ENCODE results near the gene TLR1.
"Not testable (repeated sequence)": the region's sequence is repeated elsewhere in the genome, so short reads cannot be mapped to it uniquely, and the experiment has no call there.

TLR1 gene

GRCh38 chr4:38820329-38821061 lies 15.9 kb upstream of the TLR1 start:
- peaks cover 32% of the 10 kb centered on the region for H3K9me3 Mint-ChIP-seq
- H3K36me3 Mint-ChIP-seq (ENCODE audit: low read depth): peaks cover 32% of the 10 kb centered on the region
- H3K27ac Mint-ChIP-seq: peak overlapping the region; percentile 49
- H3K4me3 Mint-ChIP-seq: peak overlapping the region; percentile 12
- H3K4me1 Mint-ChIP-seq (ENCODE audit: low read depth): peaks cover 26% of the 10 kb centered on the region
- no peaks in the 10 kb centered on the region for H3K27me3 Mint-ChIP-seq (ENCODE audit: low read depth)

GRCh38 chr4:38819569-38819968 lies 15.0 kb upstream of the TLR1 start:
- Mint-ChIP-seq H3K4me1 (ENCODE audit: low read depth) (peaks cover 26% of the 10 kb centered on the region), H3K27ac (peak overlapping the region; percentile 45), H3K9me3 (peaks cover 33% of the 10 kb centered on the region), H3K27me3 (ENCODE audit: low read depth) (no peaks in the 10 kb centered on the region), H3K36me3 (ENCODE audit: low read depth) (peaks cover 29% of the 10 kb centered on the region), H3K4me3 (peak overlapping the region; percentile 47)

- peaks cover 28% of the 10 kb centered on the region for H3K36me3 Mint-ChIP-seq (ENCODE audit: low read depth)
- H3K27ac Mint-ChIP-seq: no peak overlapping the region
- no peaks in the 10 kb centered on the region for H3K27me3 Mint-ChIP-seq (ENCODE audit: low read depth)
- peaks cover 30% of the 10 kb centered on the region for H3K4me1 Mint-ChIP-seq (ENCODE audit: low read depth)
- H3K4me3 Mint-ChIP-seq: no peak overlapping the region
- H3K9me3 Mint-ChIP-seq: peaks cover 34% of the 10 kb centered on the region
These were observed 13.9 kb upstream of the TLR1 start for GRCh38 chr4:38818441-38818976.

- H3K9me3 Mint-ChIP-seq: peaks cover 28% of the 10 kb centered on the region
- H3K27me3 Mint-ChIP-seq (ENCODE audit: low read depth): no peaks in the 10 kb centered on the region
- peaks cover 16% of the 10 kb centered on the region for H3K36me3 Mint-ChIP-seq (ENCODE audit: low read depth)
- no peak overlapping the region for H3K4me3 Mint-ChIP-seq
- peaks cover 31% of the 10 kb centered on the region for H3K4me1 Mint-ChIP-seq (ENCODE audit: low read depth)
- no peak overlapping the region for H3K27ac Mint-ChIP-seq
These were observed 11.5 kb upstream of the TLR1 start for GRCh38 chr4:38815885-38816782.

- no peak overlapping the region for H3K27ac Mint-ChIP-seq
- no peak overlapping the region for H3K4me3 Mint-ChIP-seq
- H3K36me3 Mint-ChIP-seq (ENCODE audit: low read depth): peaks cover 16% of the 10 kb centered on the region
- peaks cover 15% of the 10 kb centered on the region for H3K4me1 Mint-ChIP-seq (ENCODE audit: low read depth)
- H3K9me3 Mint-ChIP-seq: peaks cover 28% of the 10 kb centered on the region
- no peaks in the 10 kb centered on the region for H3K27me3 Mint-ChIP-seq (ENCODE audit: low read depth)
These were observed 9.8 kb upstream of the TLR1 start for GRCh38 chr4:38814386-38814785.

GRCh38 chr4:38811297-38811696 lies 6.7 kb upstream of the TLR1 start:
- H3K36me3 Mint-ChIP-seq (ENCODE audit: low read depth): peaks cover 15% of the 10 kb centered on the region
- no peak overlapping the region for H3K27ac Mint-ChIP-seq
- H3K9me3 Mint-ChIP-seq: peaks cover 28% of the 10 kb centered on the region
- no peaks in the 10 kb centered on the region for H3K27me3 Mint-ChIP-seq (ENCODE audit: low read depth)
- H3K4me3 Mint-ChIP-seq: no peak overlapping the region
- peaks cover 5% of the 10 kb centered on the region for H3K4me1 Mint-ChIP-seq (ENCODE audit: low read depth)

- H3K27me3 Mint-ChIP-seq (ENCODE audit: low read depth); H3K4me3 Mint-ChIP-seq; H3K9me3 Mint-ChIP-seq; H3K27ac Mint-ChIP-seq: not testable (repeated sequence)
- Mint-ChIP-seq H3K36me3 (ENCODE audit: low read depth) (peaks cover 11% of the 10 kb centered on the region), H3K4me1 (ENCODE audit: low read depth) (peaks cover 24% of the 10 kb centered on the region)
These were observed 2.9 kb upstream of the TLR1 start for GRCh38 chr4:38807462-38807861.

- H3K27ac Mint-ChIP-seq; H3K27me3 Mint-ChIP-seq (ENCODE audit: low read depth); H3K4me3 Mint-ChIP-seq: not testable (repeated sequence)
- peaks cover 24% of the 10 kb centered on the region for H3K4me1 Mint-ChIP-seq (ENCODE audit: low read depth)
- peaks cover 22% of the 10 kb centered on the region for H3K36me3 Mint-ChIP-seq (ENCODE audit: low read depth)
- H3K9me3 Mint-ChIP-seq: peaks cover 20% of the 10 kb centered on the region
These were observed 1.7 kb upstream of the TLR1 start for GRCh38 chr4:38806251-38806650.

GRCh38 chr4:38805530-38806145 lies 1.0 kb upstream of the TLR1 start:
- Mint-ChIP-seq H3K36me3 (ENCODE audit: low read depth) (peaks cover 28% of the 10 kb centered on the region), H3K4me1 (ENCODE audit: low read depth) (peaks cover 24% of the 10 kb centered on the region), H3K27me3 (ENCODE audit: low read depth) (no peaks in the 10 kb centered on the region), H3K27ac (peak overlapping the region; percentile 92), H3K9me3 (peaks cover 26% of the 10 kb centered on the region), H3K4me3 (peak overlapping the region; percentile 77)

GRCh38 chr4:38803833-38804653 lies 548 bp downstream of the TLR1 start:
- H3K36me3 Mint-ChIP-seq (ENCODE audit: low read depth): peaks cover 44% of the 10 kb centered on the region
- H3K4me3 Mint-ChIP-seq: peak overlapping the region; percentile 90
- peaks cover 42% of the 10 kb centered on the region for H3K9me3 Mint-ChIP-seq
- H3K4me1 Mint-ChIP-seq (ENCODE audit: low read depth): peaks cover 24% of the 10 kb centered on the region
- no peaks in the 10 kb centered on the region for H3K27me3 Mint-ChIP-seq (ENCODE audit: low read depth)
- H3K27ac Mint-ChIP-seq: peak overlapping the region; percentile 92

GRCh38 chr4:38802561-38803355 lies 1.8 kb downstream of the TLR1 start:
- peak overlapping the region; percentile 90 for H3K4me3 Mint-ChIP-seq
- no peaks in the 10 kb centered on the region for H3K27me3 Mint-ChIP-seq (ENCODE audit: low read depth)
- no peak overlapping the region for H3K27ac Mint-ChIP-seq

GRCh38 chr4:38800961-38801450 lies 3.6 kb downstream of the TLR1 start:
- Mint-ChIP-seq H3K27ac (no peak overlapping the region), H3K27me3 (ENCODE audit: low read depth) (no peaks in the 10 kb centered on the region), H3K4me1 (ENCODE audit: low read depth) (peaks cover 23% of the 10 kb centered on the region), H3K4me3 (no peak overlapping the region), H3K36me3 (ENCODE audit: low read depth) (peaks cover 75% of the 10 kb centered on the region), H3K9me3 (peaks cover 60% of the 10 kb centered on the region)

More at GRCh38 chr4:38802561-38803355, 1.8 kb downstream of the TLR1 start:
- peaks cover 47% of the 10 kb centered on the region for H3K9me3 Mint-ChIP-seq
- peaks cover 24% of the 10 kb centered on the region for H3K4me1 Mint-ChIP-seq (ENCODE audit: low read depth)
- peaks cover 57% of the 10 kb centered on the region for H3K36me3 Mint-ChIP-seq (ENCODE audit: low read depth)

- Mint-ChIP-seq H3K4me1 (ENCODE audit: low read depth) (peaks cover 16% of the 10 kb centered on the region), H3K36me3 (ENCODE audit: low read depth) (peaks cover 81% of the 10 kb centered on the region), H3K9me3 (peaks cover 66% of the 10 kb centered on the region), H3K4me3 (no peak overlapping the region), H3K27ac (no peak overlapping the region), H3K27me3 (ENCODE audit: low read depth) (no peaks in the 10 kb centered on the region)
These were observed 4.2 kb downstream of the TLR1 start for GRCh38 chr4:38800366-38800765.

Data from T-helper 1 cell treated with Interleukin-12 subunit alpha and Interleukin-12 subunit beta and Interleukin-4 antibody, amounts not matched to agents 30 μg/mL and 1 μg/mL, for 36 hours (primary cell).